Tracheal epithelial cell (primary cell): ENCODE data around the gene SLC35G2. TPM values are rescaled to one million over a fixed set of nuclear protein-coding genes. Genes with fewer than 3 reads are reported as not detected.

Source experiments
- total RNA-seq: library from RNA; depleted of rRNA; stranded (reverse); fragments of >200 nt; gene quantifications from 2 replicates; pipeline ENCODE4 v1.2.1, GENCODE V29; 2014

Gene SLC35G2
- total RNA-seq: 5.3 and 6.2 TPM in 2 replicates

GRCh38 chr3:136818769-136819391, at the start of gene SLC35G2:
Gene SLC35G2 (plus strand): TSS chr3:136819126. CDS start chr3:136854461, 35,335 bp downstream.

GRCh38 chr3:136861890-136862616, 43.1 kb downstream of the SLC35G2 start, which contains the start of gene NCK1:
Gene NCK1 (plus strand): TSS chr3:136862208. CDS start chr3:136928002, 65,794 bp downstream.

Other genes with a start within 250 kb of the SLC35G2 start
- 15.7 and 21.1 TPM in 2 replicates for gene STAG1, start 66.7 kb upstream of the SLC35G2 start, total RNA-seq
- 77.4 and 79.5 TPM in 2 replicates for gene NCK1, start 43.1 kb downstream of the SLC35G2 start, total RNA-seq
- gene IL20RB, start 138.9 kb downstream of the SLC35G2 start, total RNA-seq: 86.8 and 233 TPM in 2 replicates